NK-92 treated with Interleukin-12 subunit alpha and Interleukin-12 subunit beta, amount 100 ng/mL, for 24 hours (cell line): ENCODE measurements around the gene SLC35G3.
"Not testable (repeated sequence)": the region's sequence is repeated elsewhere in the genome, so short reads cannot be mapped to it uniquely, and the experiment has no call there.

Source experiments
- DNase-seq: peaks from one replicate; lab custom pipeline; 2025; lab: John Stamatoyannopoulos, UW

The SLC35G3 gene

DNA sequence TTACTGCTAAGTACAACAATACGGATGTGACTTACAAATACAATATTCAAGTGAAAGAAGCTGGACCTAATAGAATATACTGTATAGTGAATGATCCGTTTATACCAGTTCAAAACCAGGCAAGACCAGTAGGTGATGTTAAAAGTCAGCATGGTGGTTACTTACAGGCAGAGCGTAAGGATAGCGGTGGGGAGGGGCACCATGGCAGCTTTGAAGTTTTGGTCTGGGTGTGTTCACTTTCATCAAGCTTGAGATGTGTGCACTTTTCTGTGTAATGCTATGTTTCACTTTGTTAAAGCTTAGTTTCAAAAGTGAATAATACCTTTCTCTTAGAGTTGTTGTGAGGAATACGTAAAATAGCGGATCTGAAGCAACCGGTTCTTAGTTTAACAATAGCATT is 16.5 kb upstream of the SLC35G3 start:
- DNase-seq: no peak

GRCh38 chr17:35202582-35202981 is 8.4 kb upstream of the SLC35G3 start:
- not testable (repeated sequence) for DNase-seq

- DNase-seq: not testable (repeated sequence)
Measured at GRCh38 chr17:35195062-35195461, 869 bp upstream of the SLC35G3 start.

DNA sequence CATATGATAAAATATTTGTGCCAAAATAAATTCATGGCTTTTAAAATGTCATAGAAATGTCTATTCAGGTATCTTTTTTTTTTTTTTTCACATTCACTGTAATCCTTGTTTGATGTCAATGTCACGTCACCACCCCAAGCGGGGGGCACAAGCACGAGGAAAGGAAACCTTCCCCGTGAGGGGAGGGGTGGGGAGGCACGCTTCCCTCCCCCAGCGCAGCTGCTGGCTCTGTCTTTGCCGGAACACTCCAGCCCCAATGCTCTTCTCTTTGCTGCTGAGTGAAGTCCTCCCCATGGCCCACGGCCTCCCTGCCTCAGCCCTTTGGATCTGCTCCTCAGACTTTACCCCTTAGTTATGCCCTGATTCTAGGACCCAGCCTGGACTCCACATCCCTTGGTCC is 1.5 kb downstream of the SLC35G3 start:
- no peak for DNase-seq

DNA sequence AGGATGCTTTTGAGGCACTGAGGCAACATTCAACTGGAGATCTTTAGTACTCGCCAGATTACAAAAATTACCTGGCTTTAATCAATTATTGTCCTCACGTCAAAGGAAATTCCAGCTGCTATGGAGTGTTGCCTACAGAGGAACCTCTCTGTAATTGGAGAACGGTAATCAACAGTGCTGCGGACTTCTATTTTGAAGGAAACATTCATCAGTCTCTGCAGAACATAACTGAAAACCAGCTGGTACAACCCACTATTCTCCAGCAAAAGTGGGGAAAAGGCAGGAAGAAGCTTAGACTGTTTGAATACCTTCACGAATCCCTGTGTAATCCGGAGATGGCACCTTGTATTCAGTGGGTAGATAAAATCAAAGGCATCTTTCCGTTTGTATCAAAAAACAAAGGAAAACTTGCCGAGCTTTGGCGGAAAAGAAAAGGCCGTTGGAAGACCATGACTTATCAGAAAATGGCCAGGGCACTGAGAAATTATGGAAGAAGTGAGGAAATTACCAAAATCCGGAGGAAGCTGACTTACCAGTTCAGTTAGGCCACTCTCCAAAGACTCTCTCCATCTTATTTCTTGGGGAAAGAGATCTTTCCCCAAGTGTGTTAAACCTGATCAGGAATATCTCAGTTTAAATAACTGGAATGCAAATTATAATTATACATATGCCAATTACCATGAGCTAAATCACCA is 3.0 kb downstream of the SLC35G3 start:
- DNase-seq: no peak

DNA sequence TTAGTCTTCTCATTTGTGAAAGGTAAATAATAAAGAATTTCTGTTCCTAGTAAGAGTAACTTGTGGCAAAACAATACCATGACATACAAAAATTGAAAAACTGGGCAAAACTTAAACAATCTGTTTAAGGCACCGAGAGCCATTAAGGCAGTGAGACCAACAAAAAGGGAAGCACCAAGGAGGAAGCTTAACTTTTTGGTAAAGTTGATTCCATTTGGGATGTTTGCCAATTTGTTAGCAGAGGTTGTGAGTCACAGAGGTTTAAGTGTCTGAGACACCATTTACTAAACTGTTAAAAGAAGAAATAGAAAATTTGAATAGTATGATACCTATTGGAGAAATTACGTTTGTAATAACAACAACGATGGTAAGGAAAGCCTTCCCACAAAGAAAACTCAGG is 4.9 kb downstream of the SLC35G3 start:
- no peak for DNase-seq

DNA sequence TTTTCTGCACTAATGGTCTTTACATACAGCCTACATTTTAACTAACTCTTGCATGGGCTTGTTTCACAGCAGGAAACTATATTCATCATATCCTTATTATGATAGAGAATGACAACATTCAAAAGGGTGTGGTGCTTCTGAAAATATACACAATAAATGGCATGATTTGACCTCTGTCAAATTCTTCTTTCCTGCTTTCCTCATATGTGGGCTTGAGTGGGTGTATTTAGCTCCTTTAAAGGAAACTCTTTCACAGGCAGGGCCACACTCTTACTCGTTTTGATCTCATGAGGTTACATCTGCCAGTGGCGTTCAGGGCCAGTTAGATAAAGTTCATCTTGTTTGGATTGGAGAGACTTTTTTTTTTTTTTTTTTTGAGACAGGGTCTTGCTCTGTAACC is 6.1 kb downstream of the SLC35G3 start:
- no peak for DNase-seq

- no peak for DNase-seq
Measured at GRCh38 chr17:35187481-35187880, 6.7 kb downstream of the SLC35G3 start.

GRCh38 chr17:35185849-35186248 is 8.3 kb downstream of the SLC35G3 start:
- DNase-seq: no peak

GRCh38 chr17:35184274-35184673 is 9.9 kb downstream of the SLC35G3 start:
- DNase-seq: no peak

GRCh38 chr17:35183332-35183731 is 10.9 kb downstream of the SLC35G3 start:
- DNase-seq: no peak

DNA sequence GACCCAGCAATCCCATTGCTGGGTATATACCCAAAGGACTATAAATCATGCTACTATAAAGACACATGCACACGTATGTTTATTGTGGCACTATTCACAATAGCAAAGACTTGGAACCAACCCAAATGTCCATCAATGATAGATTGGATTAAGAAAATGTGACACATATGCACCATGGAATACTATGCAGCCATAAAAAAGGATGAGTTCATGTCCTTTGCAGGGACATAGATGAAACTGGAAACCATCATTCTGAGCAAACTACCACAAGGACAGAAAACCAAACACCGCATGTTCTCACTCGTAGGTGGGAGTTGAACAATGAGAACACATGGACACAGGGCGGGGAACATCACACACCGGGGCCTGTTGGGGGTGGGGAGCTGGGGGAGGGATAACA is 14.8 kb downstream of the SLC35G3 start:
- not testable (repeated sequence) for DNase-seq

DNA sequence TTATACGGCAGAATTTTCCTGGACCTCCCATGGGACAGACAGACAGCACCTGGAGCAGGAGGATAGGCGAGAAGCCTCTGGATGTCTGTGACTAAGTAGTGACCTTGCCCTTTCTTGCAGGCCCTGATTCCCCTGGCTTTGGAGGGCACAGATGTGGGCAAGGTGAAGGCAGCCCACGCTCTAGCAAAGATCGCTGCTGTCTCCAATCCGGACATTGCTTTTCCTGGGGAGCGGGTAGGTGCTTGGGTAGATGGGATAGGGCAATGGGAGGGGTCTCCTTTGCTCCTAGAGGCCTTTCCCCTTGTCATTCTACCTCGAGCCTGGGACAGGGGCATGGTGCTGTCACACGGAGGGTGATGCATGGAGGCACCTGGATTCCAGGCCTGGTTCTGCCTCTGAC is 17.3 kb downstream of the SLC35G3 start:
- no peak for DNase-seq

- no peak for DNase-seq
Measured at GRCh38 chr17:35175638-35176415, 18.4 kb downstream of the SLC35G3 start.

DNA sequence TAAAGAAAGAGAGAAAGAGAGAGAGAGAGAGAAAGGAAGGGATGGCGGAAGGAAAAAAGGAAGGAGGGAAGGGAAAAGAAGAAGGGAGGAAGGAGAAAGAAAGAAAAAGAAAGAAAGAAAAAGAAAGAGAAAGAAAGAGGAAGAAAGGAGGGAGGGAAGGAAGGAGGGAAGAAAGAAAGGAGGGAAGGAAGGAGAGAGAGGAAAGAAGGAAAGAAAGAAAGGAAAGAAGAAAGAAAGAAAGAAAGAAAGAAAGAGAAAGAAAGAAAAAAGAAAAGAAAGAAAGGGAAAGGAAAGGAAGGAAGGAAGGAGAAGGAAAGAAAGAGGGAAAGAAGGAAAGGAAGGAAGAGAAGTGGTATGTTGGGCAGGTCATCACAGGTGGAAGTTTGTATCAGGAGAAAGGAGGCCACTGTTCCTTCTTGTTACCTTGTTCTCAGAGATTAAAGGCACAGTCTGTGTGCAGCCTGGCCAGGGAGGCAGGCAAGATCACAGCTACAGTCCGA is 19.3 kb downstream of the SLC35G3 start:
- no peak for DNase-seq

GRCh38 chr17:35172321-35172720 is 21.9 kb downstream of the SLC35G3 start:
- not testable (repeated sequence) for DNase-seq

DNA sequence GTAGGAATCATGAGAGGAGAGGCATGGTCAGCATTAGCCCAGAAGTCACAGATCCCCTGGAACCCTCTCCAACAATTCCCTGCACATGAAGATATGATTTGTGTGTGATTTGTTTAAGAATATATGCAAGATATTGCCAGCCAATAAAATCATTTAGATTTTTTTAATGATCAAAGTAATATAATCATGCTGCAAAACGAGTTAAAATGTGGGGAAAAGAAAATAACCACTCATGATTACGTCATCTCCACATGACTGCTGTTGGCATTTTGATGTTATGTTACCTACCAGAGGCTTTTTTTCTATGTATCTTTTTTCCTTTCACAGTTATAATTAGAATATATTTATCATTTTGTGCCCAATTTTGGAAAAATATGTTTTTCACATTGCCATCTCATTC is 22.4 kb downstream of the SLC35G3 start:
- DNase-seq: no peak

GRCh38 chr17:35170968-35171771 is 23.0 kb downstream of the SLC35G3 start:
- peak; percentile 15 for DNase-seq

- no peak for DNase-seq
Measured at GRCh38 chr17:35169835-35170363, 24.3 kb downstream of the SLC35G3 start.

DNA sequence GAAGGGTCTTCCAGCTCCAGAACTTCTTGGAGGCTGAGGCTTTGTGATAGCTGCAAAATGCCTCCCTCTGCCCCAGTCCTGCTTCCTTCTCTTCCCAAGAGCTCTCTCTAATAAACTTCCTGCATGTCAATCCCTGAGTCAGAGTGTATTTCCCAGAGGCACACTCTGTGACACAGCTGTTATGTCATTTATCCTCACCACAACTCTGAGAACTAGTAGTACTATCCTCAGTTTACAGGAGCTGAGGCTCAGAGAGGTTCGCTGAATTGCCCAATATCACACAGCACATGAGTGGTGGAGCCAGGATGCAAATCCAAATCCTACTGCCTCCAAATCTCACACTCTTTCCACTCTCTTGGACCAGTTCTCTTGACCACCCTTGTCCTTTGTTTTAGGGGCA is 26.5 kb downstream of the SLC35G3 start:
- no peak for DNase-seq

DNA sequence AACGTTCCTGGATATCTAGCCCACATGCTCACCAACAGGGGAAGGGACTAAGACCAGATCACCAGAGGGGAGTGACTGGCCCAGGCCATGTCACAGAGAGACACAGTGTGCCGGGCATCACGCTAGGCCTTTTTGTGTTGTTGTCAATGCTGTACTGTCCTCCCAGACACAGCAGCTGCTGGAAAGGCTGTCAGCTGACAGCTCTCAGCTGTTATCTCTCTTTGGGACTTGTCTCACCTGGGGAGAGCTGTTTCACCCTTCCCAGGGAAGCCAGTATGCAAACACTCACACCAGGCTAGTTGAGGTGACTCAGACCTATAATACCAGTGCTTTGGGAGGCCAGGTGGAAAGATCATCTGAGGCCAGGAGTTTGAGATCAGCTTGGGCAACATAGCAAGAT is 27.1 kb downstream of the SLC35G3 start:
- DNase-seq: no peak

DNA sequence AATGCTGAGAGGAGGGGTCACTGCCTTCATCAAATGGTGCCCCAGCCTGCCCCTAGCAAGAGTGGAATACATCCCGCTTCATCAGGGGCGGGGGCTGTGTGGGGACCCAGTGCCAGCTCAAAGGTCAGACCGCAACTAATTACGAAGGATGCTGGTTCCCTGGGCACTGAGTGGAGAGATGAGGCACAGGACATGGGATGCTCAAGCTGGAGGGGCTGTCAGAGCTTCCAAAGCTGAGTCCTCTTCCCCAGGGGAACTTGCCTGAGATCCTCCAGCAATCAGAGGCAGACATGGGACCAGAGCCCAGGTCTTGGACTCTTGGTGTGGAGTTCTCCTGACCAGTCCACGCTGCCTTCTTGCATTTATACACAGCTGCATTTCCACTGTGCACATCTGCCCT is 27.7 kb downstream of the SLC35G3 start:
- no peak for DNase-seq
